Hepatocyte (in vitro differentiated cells): ENCODE measurements around the gene ENDOD1. TPM values are rescaled to one million over a fixed set of nuclear protein-coding genes. Genes with fewer than 3 reads are reported as not detected.

Experiments
- DNase-seq: peaks from one replicate; pipeline ENCODE4 v3.0.0-alpha.2; 2016; ENCODE audit warnings: low spot score
- H2AFZ ChIP-seq: fragments of 200-600 bp; sonication (generic); 2 replicates; pipeline ENCODE4 v1.6.0; 2016; ENCODE audit warnings: antibody characterized with exemption, mild to moderate bottlenecking
- H3K27ac ChIP-seq: fragments of 200-600 bp; sonication (generic); 2 replicates; pipeline ENCODE4 v1.5.1; 2016; ENCODE audit warnings: mild to moderate bottlenecking
- H3K27me3 ChIP-seq: fragments of 200-600 bp; sonication (generic); 2 replicates; pipeline ENCODE4 v1.6.1; 2016
- H3K36me3 ChIP-seq: fragments of 200-600 bp; sonication (generic); replicated peaks from 2 replicates; pipeline ENCODE4 v1.5.1; 2016; ENCODE audit warnings: low read depth; ENCODE audit not compliant: insufficient read depth
- H3K4me1 ChIP-seq: fragments of 200-600 bp; sonication (generic); 2 replicates; pipeline ENCODE4 v1.5.1; 2016; ENCODE audit warnings: mild to moderate bottlenecking, moderate library complexity; ENCODE audit not compliant: insufficient read depth
- H3K4me2 ChIP-seq: fragments of 200-600 bp; sonication (generic); 2 replicates; pipeline ENCODE4 v1.6.0; 2016
- H3K4me3 ChIP-seq: fragments of 200-600 bp; sonication (generic); 2 replicates; pipeline ENCODE4 v1.5.1; 2016; ENCODE audit warnings: mild to moderate bottlenecking
- H3K79me2 ChIP-seq: fragments of 200-600 bp; sonication (generic); 2 replicates; pipeline ENCODE4 v1.6.0; 2017; ENCODE audit warnings: mild to moderate bottlenecking
- H3K9me2 ChIP-seq: fragments of 200-600 bp; sonication (generic); replicated peaks from 2 replicates; pipeline ENCODE4 v1.6.0; 2017; ENCODE audit warnings: mild to moderate bottlenecking; ENCODE audit not compliant: insufficient read depth
- H3K9me3 ChIP-seq: fragments of 200-600 bp; sonication (generic); 2 replicates; pipeline ENCODE4 v1.5.1; 2016; ENCODE audit warnings: low read depth, mild to moderate bottlenecking
- H4K20me1 ChIP-seq: fragments of 200-600 bp; sonication (generic); 2 replicates; pipeline ENCODE4 v1.6.0; 2016; ENCODE audit warnings: mild to moderate bottlenecking; ENCODE audit not compliant: insufficient read depth, poor library complexity, severe bottlenecking
- CTCF ChIP-seq: fragments of 200-600 bp; sonication (generic); IDR thresholded peaks from 2 replicates; pipeline ENCODE4 v1.5.1; 2016; ENCODE audit warnings: antibody characterized with exemption, mild to moderate bottlenecking; ENCODE audit not compliant: poor library complexity
- EZH2 ChIP-seq: fragments of 200-600 bp; sonication (generic); IDR thresholded peaks from 2 replicates; pipeline ENCODE4 v1.6.1; 2016; ENCODE audit warnings: antibody characterized with exemption, mild to moderate bottlenecking, borderline replicate concordance
- EZH2phosphoT487 ChIP-seq: fragments of 200-600 bp; sonication (generic); IDR thresholded peaks from one replicate; pipeline ENCODE4 v1.6.1; 2018; ENCODE audit warnings: antibody characterized with exemption, mild to moderate bottlenecking, low read depth, moderate library complexity; ENCODE audit not compliant: unreplicated experiment, severe bottlenecking
- WGBS: methylation state at CpG from one replicate; pipeline ENCODE4 v1.1.6; 2016; ENCODE audit warnings: low lambda C conversion rate; ENCODE audit errors: missing lambda C conversion rate; 5-methylcytosine and 5-hydroxymethylcytosine counted together
- polyA plus RNA-seq: library from polyadenylated mRNA; unstranded; fragments of >200 nt; fragmentation: Nextera tagmentation; extraction: Ambion mirVana; gene quantifications from 2 replicates; pipeline ENCODE4 v1.2.1, GENCODE V29; 2016
- total RNA-seq: library from RNA; depleted of rRNA; stranded (reverse); fragments of >200 nt; gene quantifications from 2 replicates; pipeline ENCODE4 v1.2.3, GENCODE V29; 2014

ENDOD1 gene
- total and polyA plus RNA-seq, 2 experiments from 2014 or later = 10.4 to 26.6 TPM

DNA sequence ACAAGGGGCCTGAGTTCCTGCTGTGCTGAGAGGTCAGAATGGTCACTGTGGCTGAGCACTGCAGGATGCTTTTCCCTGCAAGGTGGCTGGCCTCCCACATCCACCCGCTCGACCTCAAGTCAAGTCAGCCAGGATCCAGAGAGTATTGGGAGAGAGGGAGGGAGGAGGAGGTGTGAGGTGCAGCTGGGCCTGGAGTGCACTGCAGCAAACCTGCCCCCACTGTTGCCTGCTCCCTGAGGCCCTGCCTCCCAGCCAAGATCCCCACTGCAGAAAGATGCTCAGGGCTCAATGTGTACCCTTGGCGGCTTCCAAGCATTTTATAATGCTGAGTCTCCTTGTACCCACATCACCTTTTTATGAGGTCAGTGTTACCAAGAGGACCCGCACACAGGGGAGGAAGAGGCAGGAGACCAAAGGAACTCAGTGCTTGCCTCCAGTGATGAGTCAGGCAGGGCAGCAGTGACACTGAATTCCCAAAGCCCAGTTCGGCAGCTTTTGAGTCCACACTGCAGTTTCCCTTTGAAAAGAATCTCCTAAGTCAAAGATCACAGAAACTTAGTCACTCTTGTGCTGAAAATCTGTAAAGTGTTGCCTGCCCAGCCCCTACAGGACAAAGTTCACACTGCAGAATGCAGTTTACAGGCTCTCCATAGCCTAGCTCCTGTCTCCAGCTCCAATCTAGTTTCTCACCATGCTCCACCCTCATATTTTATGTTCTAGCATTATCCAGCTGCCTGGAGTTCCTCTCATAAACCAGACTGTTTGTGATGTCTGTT, 3.1 kb downstream of the ENDOD1 start:
- WGBS = 52% methylated on average over 3 of the region's 5 CpGs
- Histone ChIP-seq H3K36me3 (no peaks in the 10 kb centered on the region), H3K4me1 (peaks cover 25% of the 10 kb centered on the region), H3K79me2 (peaks cover 19% of the 10 kb centered on the region), H3K4me3 (no peak overlapping the region), H3K4me2 (peak overlapping the region; percentile 39), H3K9me2 (no peaks in the 10 kb centered on the region), H3K27ac (peak overlapping the region; percentile 74), H3K9me3 (no peaks in the 10 kb centered on the region), H3K27me3 (no peaks in the 10 kb centered on the region), H2AFZ (no peak overlapping the region), H4K20me1 (no peaks in the 10 kb centered on the region)
- TF ChIP-seq CTCF (peak; percentile 39), EZH2phosphoT487 (no peak)
- peak; percentile 76 for DNase-seq

- Histone ChIP-seq H3K4me3 (no peak overlapping the region), H3K79me2 (peaks cover 27% of the 10 kb centered on the region), H3K36me3 (no peaks in the 10 kb centered on the region), H4K20me1 (no peaks in the 10 kb centered on the region), H3K9me3 (no peaks in the 10 kb centered on the region), H3K4me1 (peaks cover 25% of the 10 kb centered on the region), H3K9me2 (no peaks in the 10 kb centered on the region), H3K27ac (peak overlapping the region; percentile 74), H2AFZ (no peak overlapping the region), H3K27me3 (no peaks in the 10 kb centered on the region), H3K4me2 (peak overlapping the region; percentile 39)
- 96% methylated on average over 3 of the region's 3 CpGs for WGBS
- DNase-seq = no peak
- TF ChIP-seq EZH2 (no peak), EZH2phosphoT487 (no peak)
Measured at GRCh38 chr11:95093548-95093947, 3.9 kb downstream of the ENDOD1 start.

GRCh38 chr11:95095858-95096587, 6.4 kb downstream of the ENDOD1 start:
- H3K4me2 ChIP-seq = no peak overlapping the region
- no peaks in the 10 kb centered on the region for H3K36me3 ChIP-seq
- 86% methylated on average over 4 of the region's 4 CpGs for WGBS
- H3K4me3 ChIP-seq = no peak overlapping the region
- H4K20me1 ChIP-seq = no peaks in the 10 kb centered on the region
- no peak for DNase-seq
- H3K9me3 ChIP-seq = no peaks in the 10 kb centered on the region
- no peak overlapping the region for H2AFZ ChIP-seq
- H3K27me3 ChIP-seq = no peaks in the 10 kb centered on the region
- no peak for TF ChIP-seq EZH2phosphoT487
- TF ChIP-seq EZH2 = no peak
- TF ChIP-seq CTCF = no peak
- peaks cover 24% of the 10 kb centered on the region for H3K79me2 ChIP-seq
- peaks cover 18% of the 10 kb centered on the region for H3K4me1 ChIP-seq
- H3K9me2 ChIP-seq = no peaks in the 10 kb centered on the region
- no peak overlapping the region for H3K27ac ChIP-seq

GRCh38 chr11:95097209-95097608, 7.6 kb downstream of the ENDOD1 start:
- Histone ChIP-seq H3K27ac (no peak overlapping the region), H3K4me2 (no peak overlapping the region), H3K27me3 (no peaks in the 10 kb centered on the region), H4K20me1 (no peaks in the 10 kb centered on the region), H3K36me3 (no peaks in the 10 kb centered on the region), H3K79me2 (peaks cover 15% of the 10 kb centered on the region), H2AFZ (no peak overlapping the region), H3K4me1 (peaks cover 13% of the 10 kb centered on the region), H3K9me2 (no peaks in the 10 kb centered on the region), H3K9me3 (no peaks in the 10 kb centered on the region), H3K4me3 (no peak overlapping the region)
- TF ChIP-seq EZH2phosphoT487 = no peak
- TF ChIP-seq EZH2 = no peak
- no peak for TF ChIP-seq CTCF
- WGBS = 51% methylated on average over 3 of the region's 3 CpGs
- DNase-seq = no peak
